B cell (primary cell): ENCODE results near the gene LMLN. TPM values are rescaled to one million over a fixed set of nuclear protein-coding genes. Genes with fewer than 3 reads are reported as not detected.

Experiments
- ATAC-seq: fragments of 200-7000 bp; cut with Tn5 transposase; one replicate; pipeline ENCODE4 v1.10.0; 2021; ENCODE audit warnings: low read depth, mild to moderate bottlenecking, moderate number of reproducible peaks, moderate library complexity
- CTCF ChIA-PET: fragments of 350-600 bp; sonication (Branson Sonifier 250); formaldehyde crosslinking; loops from one replicate; lab custom pipeline; 2021; ENCODE audit warnings: antibody characterized with exemption, inconsistent platforms; lab: Charles Lee
- POLR2A ChIA-PET: fragments of 350-600 bp; sonication (Branson Sonifier 250); formaldehyde crosslinking; loops from one replicate; lab custom pipeline; 2021; ENCODE audit warnings: antibody characterized with exemption; lab: Charles Lee
- DNase-seq: peaks from one replicate; pipeline ENCODE4 v3.0.0; 2013
- H2AFZ ChIP-seq: 2 replicates; pipeline ENCODE4 v1.6.1; 2012; ENCODE audit warnings: mild to moderate bottlenecking, low read depth, low read length; ENCODE audit not compliant: insufficient read depth, poor library complexity, severe bottlenecking
- H3K27ac ChIP-seq, 2 donors: 1 replicate in 1 of 2; 2 replicates in 1 of 2; pipeline ENCODE4 v1.5.1; 2012 to 2013; ENCODE audit warnings: low read length in 2 of 2, mild to moderate bottlenecking in 2 of 2, moderate library complexity in 1 of 2
- H3K27me3 ChIP-seq, 4 experiments: fragments of 200-600 bp in 1 of 4; sonication (generic) in 1 of 4; replicated peaks in 1 of 4; 1 replicate in 2 of 4; 2 replicates in 2 of 4; pipeline versions ENCODE4 v1.6.1 to v1.7.0; 2013 to 2016; ENCODE audit warnings: low read length in 3 of 4, mild to moderate bottlenecking in 2 of 4, mixed read lengths in 1 of 4, moderate library complexity in 1 of 4; ENCODE audit not compliant: insufficient read depth in 4 of 4, control insufficient read depth in 3 of 4; ENCODE audit errors: control extremely low read depth in 1 of 4
- H3K36me3 ChIP-seq, 2 experiments: replicated peaks in 1 of 2; 1 replicate in 1 of 2; 2 replicates in 1 of 2; pipeline versions ENCODE4 v1.6.1 to v1.7.1; 2013; ENCODE audit warnings: low read length in 1 of 2; ENCODE audit not compliant: insufficient read depth in 2 of 2, control insufficient read depth in 1 of 2; ENCODE audit errors: control extremely low read depth in 1 of 2, extremely low read depth in 1 of 2
- H3K4me1 ChIP-seq, 2 donors: fragments of 200-600 bp in 1 of 2; sonication (generic) in 1 of 2; 1 replicate in 1 of 2; 2 replicates in 1 of 2; pipeline versions ENCODE4 v1.5.1 to v1.6.1; 2013 to 2017; ENCODE audit warnings: low read length in 2 of 2; ENCODE audit not compliant: control insufficient read depth in 2 of 2, insufficient read depth in 2 of 2
- H3K4me2 ChIP-seq: replicated peaks from 2 replicates; pipeline ENCODE3; 2012; ENCODE audit warnings: mild to moderate bottlenecking, low read depth, low read length; ENCODE audit not compliant: poor library complexity, severe bottlenecking
- H3K4me3 ChIP-seq, 5 experiments: fragments of 200-600 bp in 1 of 5; sonication (generic) in 1 of 5; 1 replicate in 3 of 5; 2 replicates in 2 of 5; pipeline versions ENCODE4 v1.5.1 to v1.7.0; 2011 to 2016; ENCODE audit warnings: low read length in 4 of 5, mild to moderate bottlenecking in 4 of 5, low read depth in 2 of 5, control low read depth in 1 of 5, moderate library complexity in 1 of 5; ENCODE audit not compliant: insufficient read depth in 1 of 5; ENCODE audit errors: control extremely low read depth in 1 of 5, extremely low read depth in 1 of 5
- H3K79me2 ChIP-seq: fragments of 200-600 bp; sonication (generic); one replicate; pipeline ENCODE4 v1.6.0; 2016; ENCODE audit warnings: low read length; ENCODE audit not compliant: control insufficient read depth, insufficient read depth
- H3K9ac ChIP-seq: fragments of 200-600 bp; sonication (generic); 2 replicates; pipeline ENCODE4 v1.6.1; 2017; ENCODE audit warnings: mild to moderate bottlenecking, low read length, moderate library complexity
- H3K9me3 ChIP-seq, 3 donors: one replicate each; pipeline versions ENCODE4 v1.6.1 to v1.7.1; 2013; ENCODE audit warnings: low read length in 2 of 3; ENCODE audit not compliant: control insufficient read depth in 2 of 3, insufficient read depth in 1 of 3; ENCODE audit errors: control extremely low read depth in 1 of 3
- H4K20me1 ChIP-seq: 2 replicates; pipeline ENCODE4 v1.6.0; 2012; ENCODE audit warnings: mild to moderate bottlenecking, low read length; ENCODE audit not compliant: insufficient read depth, control insufficient read depth, poor library complexity, severe bottlenecking
- H3K27ac Mint-ChIP-seq: one replicate; pipeline ENCODE4 v1.8.0; 2021; ENCODE audit warnings: mixed read lengths
- H3K27me3 Mint-ChIP-seq: one replicate; pipeline ENCODE4 v1.8.0; 2021; ENCODE audit warnings: mixed read lengths
- H3K4me1 Mint-ChIP-seq: one replicate; pipeline ENCODE4 v1.8.0; 2021; ENCODE audit warnings: mixed read lengths
- H3K4me3 Mint-ChIP-seq: one replicate; pipeline ENCODE4 v1.8.0; 2021; ENCODE audit warnings: mixed read lengths
- H3K9me3 Mint-ChIP-seq: one replicate; pipeline ENCODE4 v1.8.0; 2022; ENCODE audit warnings: mixed read lengths; ENCODE audit not compliant: insufficient read depth
- CTCF ChIP-seq: fragments of 200-600 bp; IDR thresholded peaks from one replicate; pipeline ENCODE4 v1.8.0; 2022; ENCODE audit warnings: antibody characterized with exemption, mild to moderate bottlenecking
- EZH2 ChIP-seq: IDR thresholded peaks from 2 replicates; pipeline ENCODE4 v1.6.1; 2012; ENCODE audit warnings: borderline replicate concordance, low read depth, mild to moderate bottlenecking, moderate library complexity, low read length; ENCODE audit not compliant: insufficient read depth, poor library complexity, severe bottlenecking
- WGBS: methylation state at CpG from one replicate; pipeline ENCODE4 v1.1.5; 2013; ENCODE audit warnings: missing lambda C conversion rate; ENCODE audit not compliant: insufficient coverage; 5-methylcytosine and 5-hydroxymethylcytosine counted together
- intact Hi-C: fragments of 100-400 bp; cut with micrococcal nuclease; formaldehyde crosslinking; loops from one replicate; pipeline ENCODE4 v1.10.0; 2022
- polyA plus RNA-seq: library from polyadenylated mRNA; depleted of rRNA; stranded (reverse); fragments of >200 nt; gene quantifications from 2 replicates; pipeline ENCODE4 v1.2.3, GENCODE V29; 2012
- total RNA-seq, 2 donors: library from RNA; stranded (reverse); fragments of 120-200 nt in 1 of 2; gene quantifications; 1 replicate in 1 of 2; 2 replicates in 1 of 2; pipeline versions ENCODE4 v1.2.3 to v1.2.4, GENCODE V29; 2013 to 2022

Gene LMLN
- total and polyA plus RNA-seq, 2 donors (not counting 1 experiment from before 2014, with no cell fraction given): 1.4 to 6.7 TPM

GRCh38 chr3:198026620-198027019, 66.6 kb downstream of the LMLN start:
- Mint-ChIP-seq H3K9me3 (no peaks in the 10 kb centered on the region), H3K4me1 (no peaks in the 10 kb centered on the region), H3K4me3 (no peak overlapping the region), H3K27me3 (no peaks in the 10 kb centered on the region), H3K27ac (no peak overlapping the region)
- no peaks in the 10 kb centered on the region for H3K27me3 ChIP-seq
- TF ChIP-seq CTCF (no peak), EZH2 (no peak)
- WGBS: 96% methylated on average over 3 of the region's 5 CpGs
- no peak overlapping the region for H3K4me3 ChIP-seq
- no peak overlapping the region for H3K9ac ChIP-seq
- ATAC-seq (no peak), DNase-seq (no peak)
- intact Hi-C loops: no loop called here
- H3K79me2 ChIP-seq: no peaks in the 10 kb centered on the region
- ChIA-PET POLR2A (no interaction called here), CTCF (interaction anchor here (0.9 kb wide), 1 partner anchor 9 kb away, joined by 3 read pairs; no protein-coding TSS in a partner anchor)
- no peaks in the 10 kb centered on the region for H3K4me1 ChIP-seq
- H3K36me3 ChIP-seq: no peaks in the 10 kb centered on the region
- H2AFZ ChIP-seq: no peak overlapping the region
- no peaks in the 10 kb centered on the region for H4K20me1 ChIP-seq
- no peak overlapping the region for H3K4me2 ChIP-seq
- H3K27ac ChIP-seq: no peak overlapping the region
- no peaks in the 10 kb centered on the region for H3K9me3 ChIP-seq

- no peaks in the 10 kb centered on the region for H3K36me3 ChIP-seq
- ChIA-PET CTCF (no interaction called here), POLR2A (no interaction called here)
- no peak for TF ChIP-seq EZH2
- TF ChIP-seq CTCF: no peak
- no peaks in the 10 kb centered on the region for H3K9me3 ChIP-seq
- Mint-ChIP-seq H3K4me3 (no peak overlapping the region), H3K9me3 (no peaks in the 10 kb centered on the region), H3K4me1 (no peaks in the 10 kb centered on the region), H3K27ac (no peak overlapping the region), H3K27me3 (no peaks in the 10 kb centered on the region)
- DNase-seq (no peak), ATAC-seq (no peak)
- intact Hi-C loops: no loop called here
- H3K27ac ChIP-seq: no peak overlapping the region
- H3K4me2 ChIP-seq: no peak overlapping the region
- no peak overlapping the region for H3K9ac ChIP-seq
- H4K20me1 ChIP-seq: no peaks in the 10 kb centered on the region
- H3K79me2 ChIP-seq: no peaks in the 10 kb centered on the region
- no peaks in the 10 kb centered on the region for H3K4me1 ChIP-seq
- H2AFZ ChIP-seq: no peak overlapping the region
- 90% methylated on average over 9 of the region's 17 CpGs for WGBS
- H3K27me3 ChIP-seq: no peaks in the 10 kb centered on the region
- H3K4me3 ChIP-seq: no peak overlapping the region
Observed at GRCh38 chr3:198027045-198027798, 67.2 kb downstream of the LMLN start.
